Smooth muscle cell of the umbilical artery (primary cell): Measurements from ENCODE around the gene RCOR2. TPM values are rescaled to one million over a fixed set of nuclear protein-coding genes. Genes with fewer than 3 reads are reported as not detected.

ENCODE experiments used
- total RNA-seq: library from RNA; depleted of rRNA; stranded (reverse); fragments of >200 nt; gene quantifications from 2 replicates; pipeline ENCODE4 v1.2.3, GENCODE V29; 2014

RCOR2 gene
- total RNA-seq, result 2.7 and 4.0 TPM in 2 replicates

DNA sequence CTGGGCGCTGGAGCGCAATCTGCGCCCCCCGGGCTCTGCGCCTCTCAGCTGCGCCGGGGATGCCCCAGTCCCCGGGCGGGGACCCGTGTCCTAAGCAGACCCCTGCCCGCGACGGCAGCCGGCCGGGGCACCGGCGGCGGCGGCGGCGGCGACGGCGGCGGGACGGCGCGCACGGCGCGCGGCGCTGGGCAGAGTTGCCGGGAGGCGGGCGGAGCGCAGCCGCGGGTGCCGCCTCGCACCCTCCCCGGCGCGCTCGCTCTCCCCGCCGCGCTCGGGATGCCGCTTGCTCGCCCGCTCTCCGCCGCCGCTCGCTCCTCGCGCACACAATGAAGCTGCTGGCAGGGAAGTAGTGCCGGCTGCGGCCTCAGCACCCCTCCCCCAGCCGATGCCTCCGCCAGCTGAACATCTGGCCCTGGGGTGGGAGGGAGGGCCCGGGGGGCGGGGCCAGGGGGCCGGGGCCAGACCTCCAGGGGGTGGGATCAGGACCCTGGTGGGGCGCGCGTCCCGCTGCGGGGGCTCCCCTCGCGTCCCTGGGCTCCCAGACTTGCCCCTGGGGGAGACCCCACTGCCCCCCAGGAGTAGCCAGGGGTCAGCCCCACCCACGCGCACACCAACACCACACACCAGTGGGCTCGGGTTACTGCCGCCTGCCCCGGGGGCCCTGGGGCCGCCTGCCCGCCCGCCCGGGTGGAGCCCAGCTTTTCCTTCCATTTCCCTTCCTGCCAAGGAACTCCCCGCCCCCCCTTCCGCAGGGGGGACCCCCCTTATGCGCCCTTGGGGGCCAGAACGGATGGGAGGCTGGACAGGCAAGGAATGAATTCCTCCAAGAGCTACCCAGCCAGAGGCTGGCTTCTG, at the start of gene RCOR2:
Gene RCOR2 (minus strand): TSS at position 328 of the 855 bp plus-strand sequence. CDS start 708 bp downstream, outside the sequence.

DNA sequence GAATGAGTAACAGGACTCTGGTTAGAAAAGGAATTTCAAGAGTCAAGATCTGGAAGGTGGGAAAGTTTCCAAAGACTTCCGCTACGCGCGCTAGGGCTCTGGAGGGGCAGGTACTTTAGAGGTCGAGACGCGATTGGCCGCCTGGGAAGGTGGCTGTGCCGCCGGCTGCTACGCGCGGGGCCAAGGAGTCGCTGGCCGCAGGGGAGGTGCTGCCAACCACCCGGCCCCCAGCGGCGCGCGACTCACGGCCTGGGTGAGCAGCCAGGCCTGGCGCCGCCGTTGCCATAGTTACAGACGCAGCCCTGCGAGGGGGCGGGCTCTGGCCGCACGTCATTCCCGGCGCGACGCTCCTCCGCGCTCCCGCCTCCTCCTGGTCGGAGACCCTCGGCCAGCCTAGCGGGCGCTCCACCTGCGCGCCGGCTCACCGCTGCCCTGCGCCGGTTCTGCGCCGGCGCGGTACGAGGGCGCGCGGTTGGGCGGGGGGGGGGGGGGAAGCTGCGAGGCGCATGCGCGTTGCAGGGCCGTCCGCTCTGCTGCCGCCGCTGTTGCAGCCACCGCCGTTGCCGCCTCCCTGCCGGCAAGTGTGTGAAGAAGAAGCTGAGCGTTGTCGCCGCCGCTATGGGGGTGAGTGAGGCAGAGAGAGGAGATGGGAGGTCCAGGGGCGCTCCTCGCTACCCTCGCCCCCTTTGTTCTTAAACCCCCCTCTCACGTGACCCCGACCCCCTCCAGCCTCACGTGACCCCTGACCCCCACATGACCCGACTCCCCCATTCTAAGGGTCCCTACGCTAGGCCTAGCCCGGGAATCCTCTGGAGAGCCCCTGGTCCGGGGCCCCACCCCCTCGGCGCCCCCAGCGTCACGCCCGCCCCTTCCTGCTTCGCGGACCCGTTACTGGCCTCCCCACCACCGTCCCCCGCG, 21.8 kb upstream of the RCOR2 start, which contains the start of gene NAA40:
Gene NAA40 (plus strand): TSS at position 524 of the 918 bp plus-strand sequence. CDS start 95 bp downstream, at position 619.

Other genes with a start within 250 kb of the RCOR2 start
- gene ATL3, start 245.8 kb downstream of the RCOR2 start, total RNA-seq, result 92.6 and 99.6 TPM in 2 replicates
- 55.5 and 89.0 TPM in 2 replicates for gene RTN3, start 235.7 kb downstream of the RCOR2 start, total RNA-seq
- gene ZFTA, start 148.4 kb downstream of the RCOR2 start, total RNA-seq, result 8.9 and 18.8 TPM in 2 replicates
- 14.0 and 23.2 TPM in 2 replicates for gene SPINDOC, start 103.7 kb downstream of the RCOR2 start, total RNA-seq
- 7.7 and 12.6 TPM in 2 replicates for gene MARK2, start 78.1 kb downstream of the RCOR2 start, total RNA-seq
- gene NAA40, start 21.8 kb upstream of the RCOR2 start, total RNA-seq, result 11.9 and 13.9 TPM in 2 replicates
- 255 and 284 TPM in 2 replicates for gene COX8A, start 57.5 kb upstream of the RCOR2 start, total RNA-seq
- 42.8 and 45.6 TPM in 2 replicates for gene OTUB1, start 69.3 kb upstream of the RCOR2 start, total RNA-seq
- 0.09 and 0.59 TPM in 2 replicates for gene FLRT1, start 118.8 kb upstream of the RCOR2 start, total RNA-seq
- gene MACROD1, start 248.9 kb upstream of the RCOR2 start, total RNA-seq, result 9.8 and 15.1 TPM in 2 replicates